Lower leg skin (tissue), 3 donors: ENCODE measurements around the gene PSMB1.

ENCODE experiments used
- POLR2A ChIP-seq, 2 donors: fragments of 450-650 bp; IDR thresholded peaks; one replicate each; pipeline ENCODE4 v1.6.1; 2016 to 2017; ENCODE audit warnings: antibody characterized with exemption in 2 of 2, mild to moderate bottlenecking in 1 of 2, moderate library complexity in 1 of 2
- TF ChIP-seq, protein P1 (sequence below), 3 donors: fragments of 450-650 bp; IDR thresholded peaks; one replicate each; pipeline ENCODE4 v1.5.1; 2016; ENCODE audit warnings: antibody characterized with exemption in 3 of 3, mild to moderate bottlenecking in 3 of 3, moderate library complexity in 2 of 3

DNA sequence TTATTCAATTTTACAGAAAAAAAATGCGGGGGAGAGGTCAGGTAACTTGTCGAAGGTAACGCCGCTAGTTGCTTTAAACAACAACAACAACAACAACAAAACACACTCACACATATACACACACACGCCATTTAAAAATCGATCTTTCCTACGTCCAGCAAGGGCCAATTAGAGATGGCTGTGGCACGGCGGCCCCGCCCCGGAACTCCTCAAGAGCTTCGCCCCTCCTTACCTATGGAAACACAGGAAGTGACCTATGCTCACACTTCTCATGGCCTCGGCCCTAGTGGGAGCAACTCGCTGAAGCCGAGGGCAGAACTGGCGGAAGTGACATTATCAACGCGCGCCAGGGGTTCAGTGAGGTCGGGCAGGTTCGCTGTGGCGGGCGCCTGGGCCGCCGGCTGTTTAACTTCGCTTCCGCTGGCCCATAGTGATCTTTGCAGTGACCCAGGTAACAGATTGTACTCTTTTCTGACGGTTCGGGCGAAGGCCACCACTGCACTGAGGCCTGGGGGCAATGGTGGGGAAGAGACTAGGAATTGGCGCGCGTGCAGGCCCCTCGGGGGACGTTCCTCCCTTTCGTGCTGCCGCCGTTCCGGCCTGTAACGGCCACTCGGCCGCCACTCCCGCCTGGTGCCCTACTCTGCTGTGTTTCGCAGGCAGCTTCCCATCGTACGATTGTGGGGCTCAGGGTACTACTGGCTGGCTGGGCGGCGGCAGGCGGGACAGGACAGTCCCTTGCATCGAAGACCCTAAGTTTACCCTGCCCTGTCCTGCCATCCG, 1.1 kb upstream of the PSMB1 start, which contains the start of gene TBP:
- TF ChIP-seq, protein P1, sequence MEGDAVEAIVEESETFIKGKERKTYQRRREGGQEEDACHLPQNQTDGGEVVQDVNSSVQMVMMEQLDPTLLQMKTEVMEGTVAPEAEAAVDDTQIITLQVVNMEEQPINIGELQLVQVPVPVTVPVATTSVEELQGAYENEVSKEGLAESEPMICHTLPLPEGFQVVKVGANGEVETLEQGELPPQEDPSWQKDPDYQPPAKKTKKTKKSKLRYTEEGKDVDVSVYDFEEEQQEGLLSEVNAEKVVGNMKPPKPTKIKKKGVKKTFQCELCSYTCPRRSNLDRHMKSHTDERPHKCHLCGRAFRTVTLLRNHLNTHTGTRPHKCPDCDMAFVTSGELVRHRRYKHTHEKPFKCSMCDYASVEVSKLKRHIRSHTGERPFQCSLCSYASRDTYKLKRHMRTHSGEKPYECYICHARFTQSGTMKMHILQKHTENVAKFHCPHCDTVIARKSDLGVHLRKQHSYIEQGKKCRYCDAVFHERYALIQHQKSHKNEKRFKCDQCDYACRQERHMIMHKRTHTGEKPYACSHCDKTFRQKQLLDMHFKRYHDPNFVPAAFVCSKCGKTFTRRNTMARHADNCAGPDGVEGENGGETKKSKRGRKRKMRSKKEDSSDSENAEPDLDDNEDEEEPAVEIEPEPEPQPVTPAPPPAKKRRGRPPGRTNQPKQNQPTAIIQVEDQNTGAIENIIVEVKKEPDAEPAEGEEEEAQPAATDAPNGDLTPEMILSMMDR (IDR thresholded peaks at IDR 0.05), result no peak
- no peak for TF ChIP-seq POLR2A (IDR thresholded peaks at IDR 0.05)
